WTC11 (cell line): ENCODE measurements around the gene TNNI2.
"Not testable (repeated sequence)": the region's sequence is repeated elsewhere in the genome, so short reads cannot be mapped to it uniquely, and the experiment has no call there.

Experiments used
- CREM ChIP-seq: sonication (generic); formaldehyde crosslinking; IDR thresholded peaks from 2 replicates; pipeline ENCODE4 v1.8.1; 2022; ENCODE audit warnings: mild to moderate bottlenecking, missing genetic modification reagents, moderate library complexity
- ESRRA ChIP-seq: sonication (generic); formaldehyde crosslinking; IDR thresholded peaks from 2 replicates; pipeline ENCODE4 v1.8.1; 2022; ENCODE audit warnings: mild to moderate bottlenecking, missing genetic modification reagents, borderline replicate concordance
- FOXJ3 ChIP-seq: sonication (generic); formaldehyde crosslinking; IDR thresholded peaks from 2 replicates; pipeline ENCODE4 v1.9.0; 2021; ENCODE audit warnings: missing genetic modification reagents, mild to moderate bottlenecking, borderline replicate concordance
- GABPB1 ChIP-seq: sonication (generic); formaldehyde crosslinking; IDR thresholded peaks from 2 replicates; pipeline ENCODE4 v1.8.1; 2023; ENCODE audit warnings: mild to moderate bottlenecking, missing genetic modification reagents
- SP1 ChIP-seq: sonication (generic); formaldehyde crosslinking; conservative IDR thresholded peaks from 2 replicates; pipeline ENCODE4 v1.8.1; 2022; ENCODE audit warnings: missing genetic modification reagents
- TF ChIP-seq, protein P1 (sequence below): sonication (generic); formaldehyde crosslinking; IDR thresholded peaks from 2 replicates; pipeline ENCODE4 v1.8.1; 2022; ENCODE audit warnings: mild to moderate bottlenecking, moderate library complexity, missing genetic modification reagents
- TF ChIP-seq, protein P2 (sequence below): fragments of 200-600 bp; IDR thresholded peaks from 2 replicates; pipeline ENCODE4 v1.8.0; 2022; ENCODE audit warnings: antibody characterized with exemption
- TF ChIP-seq, protein P3 (sequence below): sonication (generic); formaldehyde crosslinking; IDR thresholded peaks from 2 replicates; pipeline ENCODE4 v1.8.1; 2022; ENCODE audit warnings: low read depth, missing genetic modification reagents, borderline replicate concordance
- TF ChIP-seq, protein P4 (sequence below): sonication (generic); formaldehyde crosslinking; IDR thresholded peaks from 2 replicates; pipeline ENCODE4 v1.8.1; 2023; ENCODE audit warnings: mild to moderate bottlenecking, missing genetic modification reagents, moderate library complexity
- TF ChIP-seq, protein P5 (sequence below): sonication (generic); formaldehyde crosslinking; conservative IDR thresholded peaks from 2 replicates; pipeline ENCODE4 v1.8.1; 2022; ENCODE audit warnings: mild to moderate bottlenecking, missing genetic modification reagents

DNA sequence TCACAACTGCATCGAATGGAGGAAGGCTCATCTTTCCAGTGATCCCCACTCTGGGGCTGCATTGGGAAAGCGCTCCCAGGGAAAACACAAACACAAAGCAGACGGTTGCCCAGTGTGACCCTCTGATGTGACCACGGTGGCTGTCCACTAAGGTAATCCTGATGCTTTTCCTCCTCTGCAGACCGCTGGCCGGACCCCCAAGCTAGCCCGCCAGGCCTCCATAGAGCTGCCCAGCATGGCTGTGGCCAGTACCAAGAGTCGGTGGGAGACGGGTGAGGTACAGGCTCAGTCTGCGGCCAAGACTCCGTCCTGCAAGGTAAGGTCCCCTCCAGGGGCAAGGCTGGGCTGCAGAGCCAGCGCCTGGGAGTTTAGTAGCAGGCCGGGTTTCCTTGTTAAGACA is 47.8 kb downstream of the TNNI2 start:
- TF ChIP-seq, protein P1, sequence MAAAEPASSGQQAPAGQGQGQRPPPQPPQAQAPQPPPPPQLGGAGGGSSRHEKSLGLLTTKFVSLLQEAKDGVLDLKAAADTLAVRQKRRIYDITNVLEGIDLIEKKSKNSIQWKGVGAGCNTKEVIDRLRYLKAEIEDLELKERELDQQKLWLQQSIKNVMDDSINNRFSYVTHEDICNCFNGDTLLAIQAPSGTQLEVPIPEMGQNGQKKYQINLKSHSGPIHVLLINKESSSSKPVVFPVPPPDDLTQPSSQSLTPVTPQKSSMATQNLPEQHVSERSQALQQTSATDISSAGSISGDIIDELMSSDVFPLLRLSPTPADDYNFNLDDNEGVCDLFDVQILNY (CRISPR knock-in tag) = not testable (repeated sequence)
- TF ChIP-seq SP1 (CRISPR knock-in tag); ESRRA; CREM (CRISPR knock-in tag); GABPB1; FOXJ3 (CRISPR knock-in tag): not testable (repeated sequence)
- TF ChIP-seq, protein P2, sequence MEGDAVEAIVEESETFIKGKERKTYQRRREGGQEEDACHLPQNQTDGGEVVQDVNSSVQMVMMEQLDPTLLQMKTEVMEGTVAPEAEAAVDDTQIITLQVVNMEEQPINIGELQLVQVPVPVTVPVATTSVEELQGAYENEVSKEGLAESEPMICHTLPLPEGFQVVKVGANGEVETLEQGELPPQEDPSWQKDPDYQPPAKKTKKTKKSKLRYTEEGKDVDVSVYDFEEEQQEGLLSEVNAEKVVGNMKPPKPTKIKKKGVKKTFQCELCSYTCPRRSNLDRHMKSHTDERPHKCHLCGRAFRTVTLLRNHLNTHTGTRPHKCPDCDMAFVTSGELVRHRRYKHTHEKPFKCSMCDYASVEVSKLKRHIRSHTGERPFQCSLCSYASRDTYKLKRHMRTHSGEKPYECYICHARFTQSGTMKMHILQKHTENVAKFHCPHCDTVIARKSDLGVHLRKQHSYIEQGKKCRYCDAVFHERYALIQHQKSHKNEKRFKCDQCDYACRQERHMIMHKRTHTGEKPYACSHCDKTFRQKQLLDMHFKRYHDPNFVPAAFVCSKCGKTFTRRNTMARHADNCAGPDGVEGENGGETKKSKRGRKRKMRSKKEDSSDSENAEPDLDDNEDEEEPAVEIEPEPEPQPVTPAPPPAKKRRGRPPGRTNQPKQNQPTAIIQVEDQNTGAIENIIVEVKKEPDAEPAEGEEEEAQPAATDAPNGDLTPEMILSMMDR = not testable (repeated sequence)
- TF ChIP-seq, protein P3, sequence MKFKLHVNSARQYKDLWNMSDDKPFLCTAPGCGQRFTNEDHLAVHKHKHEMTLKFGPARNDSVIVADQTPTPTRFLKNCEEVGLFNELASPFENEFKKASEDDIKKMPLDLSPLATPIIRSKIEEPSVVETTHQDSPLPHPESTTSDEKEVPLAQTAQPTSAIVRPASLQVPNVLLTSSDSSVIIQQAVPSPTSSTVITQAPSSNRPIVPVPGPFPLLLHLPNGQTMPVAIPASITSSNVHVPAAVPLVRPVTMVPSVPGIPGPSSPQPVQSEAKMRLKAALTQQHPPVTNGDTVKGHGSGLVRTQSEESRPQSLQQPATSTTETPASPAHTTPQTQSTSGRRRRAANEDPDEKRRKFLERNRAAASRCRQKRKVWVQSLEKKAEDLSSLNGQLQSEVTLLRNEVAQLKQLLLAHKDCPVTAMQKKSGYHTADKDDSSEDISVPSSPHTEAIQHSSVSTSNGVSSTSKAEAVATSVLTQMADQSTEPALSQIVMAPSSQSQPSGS (CRISPR knock-in tag) = not testable (repeated sequence)
- TF ChIP-seq, protein P4, sequence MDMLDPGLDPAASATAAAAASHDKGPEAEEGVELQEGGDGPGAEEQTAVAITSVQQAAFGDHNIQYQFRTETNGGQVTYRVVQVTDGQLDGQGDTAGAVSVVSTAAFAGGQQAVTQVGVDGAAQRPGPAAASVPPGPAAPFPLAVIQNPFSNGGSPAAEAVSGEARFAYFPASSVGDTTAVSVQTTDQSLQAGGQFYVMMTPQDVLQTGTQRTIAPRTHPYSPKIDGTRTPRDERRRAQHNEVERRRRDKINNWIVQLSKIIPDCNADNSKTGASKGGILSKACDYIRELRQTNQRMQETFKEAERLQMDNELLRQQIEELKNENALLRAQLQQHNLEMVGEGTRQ (CRISPR knock-in tag) = not testable (repeated sequence)
- TF ChIP-seq, protein P5, sequence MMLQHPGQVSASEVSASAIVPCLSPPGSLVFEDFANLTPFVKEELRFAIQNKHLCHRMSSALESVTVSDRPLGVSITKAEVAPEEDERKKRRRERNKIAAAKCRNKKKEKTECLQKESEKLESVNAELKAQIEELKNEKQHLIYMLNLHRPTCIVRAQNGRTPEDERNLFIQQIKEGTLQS (CRISPR knock-in tag) = not testable (repeated sequence)
